ENCODE measurements around the gene EPGN. TPM values are rescaled to one million over a fixed set of nuclear protein-coding genes. Genes with fewer than 3 reads are reported as not detected.

Gene EPGN
- total RNA-seq, 4 donors from 2014 or later = not detected

DNA sequence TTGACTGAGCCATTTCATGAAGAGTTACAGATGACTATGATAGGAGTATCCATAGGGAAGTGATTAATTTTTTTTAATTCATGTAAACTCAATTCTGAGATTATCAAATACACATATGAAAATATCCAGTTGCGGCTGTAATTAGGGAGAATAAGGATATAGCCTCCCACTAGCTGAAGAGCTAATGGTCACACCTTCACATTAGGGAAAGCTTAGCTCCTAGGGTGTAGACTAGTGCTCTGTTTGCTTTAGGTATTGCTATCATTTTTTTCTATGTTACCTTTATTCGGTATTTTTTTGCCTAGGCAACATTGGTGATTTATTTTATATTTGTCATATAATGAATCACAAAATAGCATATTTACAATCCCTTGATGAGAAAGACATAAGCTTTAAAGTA, 39.6 kb upstream of the EPGN start:
- TF ChIP-seq, protein P1, sequence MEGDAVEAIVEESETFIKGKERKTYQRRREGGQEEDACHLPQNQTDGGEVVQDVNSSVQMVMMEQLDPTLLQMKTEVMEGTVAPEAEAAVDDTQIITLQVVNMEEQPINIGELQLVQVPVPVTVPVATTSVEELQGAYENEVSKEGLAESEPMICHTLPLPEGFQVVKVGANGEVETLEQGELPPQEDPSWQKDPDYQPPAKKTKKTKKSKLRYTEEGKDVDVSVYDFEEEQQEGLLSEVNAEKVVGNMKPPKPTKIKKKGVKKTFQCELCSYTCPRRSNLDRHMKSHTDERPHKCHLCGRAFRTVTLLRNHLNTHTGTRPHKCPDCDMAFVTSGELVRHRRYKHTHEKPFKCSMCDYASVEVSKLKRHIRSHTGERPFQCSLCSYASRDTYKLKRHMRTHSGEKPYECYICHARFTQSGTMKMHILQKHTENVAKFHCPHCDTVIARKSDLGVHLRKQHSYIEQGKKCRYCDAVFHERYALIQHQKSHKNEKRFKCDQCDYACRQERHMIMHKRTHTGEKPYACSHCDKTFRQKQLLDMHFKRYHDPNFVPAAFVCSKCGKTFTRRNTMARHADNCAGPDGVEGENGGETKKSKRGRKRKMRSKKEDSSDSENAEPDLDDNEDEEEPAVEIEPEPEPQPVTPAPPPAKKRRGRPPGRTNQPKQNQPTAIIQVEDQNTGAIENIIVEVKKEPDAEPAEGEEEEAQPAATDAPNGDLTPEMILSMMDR (IDR thresholded peaks at IDR 0.05; ENCODE audit: low read depth) = no peak

DNA sequence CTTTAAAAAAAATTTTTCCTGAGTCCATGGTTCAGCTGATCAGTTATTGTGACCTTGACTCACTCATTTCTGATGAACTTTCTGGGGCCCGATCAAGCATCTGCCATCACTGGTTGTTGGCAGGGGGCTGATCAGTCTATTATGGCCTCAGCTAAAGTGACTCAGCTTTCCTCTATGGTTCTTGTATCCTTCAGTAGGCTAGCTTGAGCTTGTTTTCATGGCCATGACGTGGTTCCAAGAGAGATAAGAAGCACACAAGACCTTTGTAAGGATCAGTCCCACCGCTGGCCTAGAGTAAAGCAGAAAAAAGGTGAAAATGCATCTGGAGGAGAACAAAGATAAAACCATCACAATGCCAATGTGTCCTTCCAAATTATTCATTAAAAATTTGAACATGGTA, 29.8 kb upstream of the EPGN start:
- TF ChIP-seq, protein P1 (IDR thresholded peaks at IDR 0.05; ENCODE audit: low read depth) = no peak

DNA sequence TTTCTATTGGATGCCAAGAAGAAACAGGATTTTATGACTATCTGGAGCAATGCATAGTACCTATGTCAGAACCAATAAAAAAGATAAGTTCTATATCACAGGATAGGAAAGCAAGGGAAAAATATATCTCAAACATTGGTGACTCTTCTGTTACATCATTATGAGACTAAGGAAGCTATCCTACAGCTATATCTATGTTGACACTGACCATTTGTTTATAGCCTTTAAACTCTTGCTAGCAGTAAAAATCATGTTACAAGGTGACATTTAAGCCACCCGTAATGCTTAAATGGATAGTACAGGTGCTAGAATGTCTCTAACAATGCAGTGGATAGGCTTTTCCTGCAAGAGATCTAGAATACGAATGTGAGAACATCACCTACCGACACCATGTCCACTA, 28.6 kb upstream of the EPGN start:
- TF ChIP-seq, protein P1 (IDR thresholded peaks at IDR 0.05; ENCODE audit: low read depth) = no peak

DNA sequence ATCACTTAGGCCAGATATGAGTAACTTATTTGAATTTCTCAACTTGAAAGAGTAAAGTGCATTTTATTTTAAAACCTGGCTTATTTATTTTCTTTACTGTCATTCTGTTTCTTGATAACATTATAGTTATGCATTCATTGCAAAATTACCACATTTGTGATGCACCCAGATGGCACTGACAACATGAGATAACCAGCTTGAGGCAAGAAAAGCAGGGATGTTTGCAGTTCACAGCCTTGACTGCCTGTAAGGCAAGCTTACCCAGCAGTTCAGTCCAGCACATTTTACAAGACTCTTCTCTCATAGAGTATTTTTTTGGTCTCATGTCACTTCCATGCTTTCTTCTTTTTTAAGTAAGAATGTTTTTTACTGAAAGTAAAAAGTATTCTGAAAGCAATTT, 25.3 kb upstream of the EPGN start:
- TF ChIP-seq, protein P1 (IDR thresholded peaks at IDR 0.05; ENCODE audit: low read depth) = no peak

DNA sequence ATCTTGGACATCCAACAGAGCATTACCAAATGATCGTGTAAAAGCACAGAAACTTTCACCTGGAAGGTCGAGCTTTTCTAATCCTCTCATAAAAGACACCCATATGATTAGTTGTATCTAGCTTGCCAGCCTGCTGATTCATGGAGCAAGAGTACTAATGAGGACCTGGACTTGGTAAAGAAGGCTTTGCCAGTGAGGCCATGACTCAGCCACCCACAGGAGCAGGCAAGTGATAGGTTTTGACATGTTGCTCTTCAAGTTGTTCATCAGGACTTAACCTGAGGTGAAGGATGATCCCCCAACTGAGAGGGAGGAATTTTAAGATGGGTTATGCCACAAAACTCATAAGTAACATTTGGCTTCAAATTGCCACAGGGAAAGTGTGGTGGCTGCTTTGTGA, 24.7 kb upstream of the EPGN start:
- TF ChIP-seq, protein P1 (IDR thresholded peaks at IDR 0.05; ENCODE audit: low read depth) = no peak

DNA sequence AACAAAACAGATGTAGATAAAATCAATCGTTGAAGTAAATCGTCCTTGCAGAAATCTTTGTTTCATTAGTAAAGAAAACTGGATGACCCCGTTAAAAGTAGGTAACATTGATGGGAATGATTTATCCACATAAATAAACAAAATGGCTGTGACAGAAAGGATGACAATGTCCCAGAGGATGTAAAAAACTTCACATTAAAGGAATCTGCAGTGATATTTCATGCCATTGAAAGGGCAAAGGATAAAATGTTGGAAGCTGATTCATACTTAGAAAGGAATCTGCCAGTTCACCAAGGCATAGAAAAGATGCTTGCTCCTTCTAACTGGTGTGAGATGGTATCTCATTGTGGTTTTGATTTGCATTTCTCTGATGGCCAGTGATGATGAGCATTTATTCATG, 24.2 kb upstream of the EPGN start:
- TF ChIP-seq, protein P1 (IDR thresholded peaks at IDR 0.05; ENCODE audit: low read depth) = no peak

DNA sequence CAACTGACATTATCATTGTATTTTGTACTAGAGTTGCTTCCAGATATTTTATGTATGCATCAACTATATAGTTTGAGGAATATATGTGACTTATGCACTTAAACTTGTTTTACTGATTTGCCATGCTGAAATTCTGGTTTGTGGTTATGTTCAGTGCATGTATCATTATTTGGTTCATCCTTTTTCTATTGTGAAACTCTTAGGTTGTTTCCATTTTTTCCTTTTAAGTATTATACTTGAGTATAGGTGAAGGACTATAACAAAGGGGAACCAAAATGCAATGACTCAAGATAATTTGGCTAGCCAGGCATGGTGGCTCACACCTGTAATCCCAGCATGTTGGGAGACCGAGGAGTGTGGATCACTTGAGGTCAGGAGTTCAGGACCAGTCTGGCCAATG, 21.1 kb upstream of the EPGN start:
- TF ChIP-seq, protein P1 (IDR thresholded peaks at IDR 0.05; ENCODE audit: low read depth) = no peak

Measured in subcutaneous adipose tissue (tissue), 4 donors.